Middle frontal gyrus (tissue), 1 donor: ENCODE results near the gene SOCS4.
"Not testable (repeated sequence)": the region's sequence is repeated elsewhere in the genome, so short reads cannot be mapped to it uniquely, and the experiment has no call there.

Experiments used
- DNase-seq: peaks from one replicate; pipeline ENCODE4 v3.0.0-alpha.2; 2015; ENCODE audit warnings: low spot score; ENCODE audit errors: extremely low spot score

The SOCS4 gene

DNA sequence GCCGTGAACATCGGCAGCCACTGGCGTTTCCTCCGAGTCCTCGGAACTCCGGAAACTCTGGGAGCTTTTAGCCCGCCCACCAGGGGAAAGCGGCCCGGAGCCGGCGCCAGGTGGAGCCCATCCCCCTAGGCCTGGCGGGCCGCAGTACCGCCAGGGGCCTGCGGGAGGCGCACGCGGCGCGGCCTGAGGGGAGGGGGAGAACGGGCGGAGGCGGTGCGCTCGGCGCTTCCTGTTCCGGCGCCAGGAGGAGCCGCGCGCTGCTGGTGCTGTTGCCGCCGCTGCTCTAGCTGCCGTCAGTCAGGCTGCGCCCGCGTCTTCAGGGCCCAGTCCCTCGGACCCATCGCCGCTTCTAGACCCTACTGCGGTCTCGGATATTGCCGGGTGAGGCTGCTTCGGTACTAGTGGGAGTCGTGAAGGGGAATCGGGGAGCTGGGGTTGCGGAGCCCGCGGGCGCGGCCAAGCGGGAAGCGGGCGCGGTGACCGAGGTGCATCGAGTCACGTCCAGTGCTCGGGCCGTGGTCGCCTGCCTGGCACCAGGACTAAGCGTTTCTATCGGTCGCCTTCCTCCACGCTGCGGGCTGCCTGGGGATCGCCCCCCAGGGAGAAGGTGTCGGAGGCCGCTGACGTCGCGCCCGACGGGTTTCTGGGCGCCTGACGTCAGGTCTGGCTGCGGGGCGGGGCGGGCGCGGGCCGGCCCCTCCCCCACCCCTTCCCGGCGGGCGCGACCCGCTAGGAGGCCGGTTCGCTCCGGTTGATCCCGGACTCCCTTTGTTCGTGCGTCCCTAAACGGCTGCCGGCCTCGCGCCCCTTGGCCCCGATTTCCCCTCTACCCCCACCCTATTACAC, 24.6 kb downstream of the SOCS4 start, which contains the start of gene MAPK1IP1L:
TSS of gene MAPK1IP1L (plus strand) at position 225 of the 846 bp plus-strand sequence. CDS start 10,037 bp downstream, outside the sequence.
- DNase-seq = peak; percentile 84

DNA sequence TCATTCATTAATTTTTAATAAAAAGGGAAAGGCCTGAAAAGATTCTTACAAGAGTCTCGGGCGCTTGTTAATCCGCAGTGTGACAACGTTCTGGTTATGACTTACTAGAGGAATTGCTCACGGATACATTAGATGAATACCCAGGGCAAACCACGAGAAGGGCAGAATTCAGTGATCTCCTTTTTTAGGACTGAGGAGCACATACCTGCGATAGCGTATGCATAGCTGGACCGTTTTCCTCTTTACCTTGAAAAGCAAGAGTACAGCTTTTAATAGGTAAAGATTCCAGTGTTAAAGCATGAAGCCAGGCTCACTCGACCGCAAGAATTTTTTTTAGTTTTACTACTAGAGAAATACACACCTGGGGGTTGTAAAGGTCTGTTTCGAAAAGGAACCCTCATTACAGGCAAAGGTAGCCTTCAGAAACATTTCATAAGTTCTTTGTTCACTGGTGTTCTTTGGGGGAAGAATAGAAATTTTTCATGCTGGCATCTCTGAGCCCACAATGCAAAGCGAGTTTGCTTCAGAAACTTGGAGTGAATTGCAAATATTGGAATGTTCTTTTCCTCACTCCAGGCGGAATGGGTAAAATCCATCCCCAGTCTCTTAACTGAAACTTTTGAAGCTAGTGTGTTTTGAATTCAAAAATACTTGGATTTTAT, 25.4 kb downstream of the SOCS4 start:
- DNase-seq = no peak

DNA sequence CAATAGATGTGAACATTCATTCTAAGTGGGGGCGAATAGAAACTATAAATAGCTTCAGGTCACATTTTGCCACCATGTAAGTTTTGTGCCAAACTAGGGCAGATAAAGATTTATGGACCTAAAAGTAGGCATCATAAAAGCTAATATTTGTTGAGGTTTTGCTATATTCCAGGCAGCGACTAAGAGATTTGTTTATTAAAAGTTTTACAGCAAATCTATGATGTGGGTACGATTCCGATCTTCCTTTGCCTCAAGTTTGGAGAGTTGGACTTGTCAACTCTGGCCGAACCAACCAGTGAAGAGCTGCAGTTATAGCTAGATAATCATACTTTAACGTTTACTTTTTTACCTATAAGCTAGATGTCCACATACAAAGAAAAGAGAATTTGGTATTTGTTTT, 26.0 kb downstream of the SOCS4 start:
- DNase-seq = no peak

DNA sequence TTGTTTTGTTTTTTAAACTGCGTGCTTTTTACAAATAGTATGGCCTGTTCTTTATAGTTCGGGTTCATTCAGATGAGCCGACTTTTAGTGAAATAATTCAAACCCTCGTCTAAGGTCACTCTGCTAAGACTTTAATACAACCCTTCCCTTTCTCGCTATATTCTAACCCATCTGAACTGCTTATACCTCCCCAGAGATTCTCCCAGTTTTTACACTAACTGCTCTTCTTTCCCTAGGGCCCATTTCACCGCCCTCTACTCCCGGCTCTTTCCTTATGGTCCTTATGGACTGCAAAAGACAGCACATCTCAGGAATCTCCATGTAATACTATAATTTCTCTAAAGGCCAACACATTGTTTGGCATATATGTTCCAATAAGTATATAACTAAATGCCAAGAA, 26.5 kb downstream of the SOCS4 start:
- no peak for DNase-seq

DNA sequence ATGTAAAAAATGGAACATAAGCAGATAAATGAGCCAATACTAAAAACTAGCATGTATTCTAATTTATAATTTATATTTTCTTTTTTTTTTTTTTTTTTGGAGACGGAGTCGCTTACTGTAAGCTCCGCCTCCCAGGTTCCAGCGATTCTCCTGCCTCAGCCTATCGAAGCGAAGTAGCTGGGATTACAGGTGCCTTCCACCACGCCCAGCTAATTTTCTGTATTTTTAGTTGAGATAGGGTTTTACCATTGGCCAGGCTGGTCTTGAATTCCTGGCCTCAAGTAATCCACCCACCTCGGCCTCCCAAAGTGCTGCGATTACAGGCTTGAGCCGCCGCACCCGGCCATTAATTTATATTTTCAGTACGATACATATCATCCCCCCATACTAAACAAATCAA, 27.1 kb downstream of the SOCS4 start:
- DNase-seq = no peak

DNA sequence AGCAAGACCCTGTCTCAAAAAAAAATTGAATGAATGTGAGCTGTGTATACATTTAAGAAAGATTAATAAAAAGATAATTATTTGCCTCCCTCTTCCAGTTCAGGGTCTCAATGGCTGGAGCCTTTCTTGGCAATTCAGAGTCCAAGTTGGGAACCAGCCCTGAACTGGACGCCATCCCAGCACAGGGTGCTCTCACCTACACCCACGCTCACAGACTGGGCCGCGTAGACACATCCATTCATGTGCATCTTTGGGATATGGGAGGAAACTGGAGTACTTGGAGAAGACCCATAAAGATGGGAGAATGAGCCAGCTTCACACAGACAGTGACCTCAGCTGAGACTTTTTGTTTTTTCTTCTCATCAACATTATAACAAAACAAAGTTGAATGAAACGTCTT, 30.9 kb downstream of the SOCS4 start:
- no peak for DNase-seq

DNA sequence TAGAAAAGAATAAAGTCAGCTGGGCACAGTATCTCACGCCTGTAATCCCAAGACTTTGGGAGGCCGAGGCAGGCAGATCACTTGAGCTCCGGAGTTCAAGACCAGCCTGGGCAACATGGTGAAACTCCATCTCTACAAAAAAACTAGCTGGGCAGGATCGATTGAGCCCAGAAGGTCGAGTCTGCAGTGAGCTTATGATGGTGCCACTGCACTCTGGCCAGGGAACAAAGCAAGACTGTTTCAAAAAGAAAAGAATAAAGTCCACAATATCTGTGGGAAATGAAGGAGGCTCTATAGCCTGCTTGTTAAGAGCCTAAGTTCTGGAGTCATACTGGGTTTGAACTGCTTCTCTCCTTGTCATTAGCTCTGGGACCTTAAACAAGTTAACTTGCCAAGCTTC, 32.3 kb downstream of the SOCS4 start:
- DNase-seq = no peak

DNA sequence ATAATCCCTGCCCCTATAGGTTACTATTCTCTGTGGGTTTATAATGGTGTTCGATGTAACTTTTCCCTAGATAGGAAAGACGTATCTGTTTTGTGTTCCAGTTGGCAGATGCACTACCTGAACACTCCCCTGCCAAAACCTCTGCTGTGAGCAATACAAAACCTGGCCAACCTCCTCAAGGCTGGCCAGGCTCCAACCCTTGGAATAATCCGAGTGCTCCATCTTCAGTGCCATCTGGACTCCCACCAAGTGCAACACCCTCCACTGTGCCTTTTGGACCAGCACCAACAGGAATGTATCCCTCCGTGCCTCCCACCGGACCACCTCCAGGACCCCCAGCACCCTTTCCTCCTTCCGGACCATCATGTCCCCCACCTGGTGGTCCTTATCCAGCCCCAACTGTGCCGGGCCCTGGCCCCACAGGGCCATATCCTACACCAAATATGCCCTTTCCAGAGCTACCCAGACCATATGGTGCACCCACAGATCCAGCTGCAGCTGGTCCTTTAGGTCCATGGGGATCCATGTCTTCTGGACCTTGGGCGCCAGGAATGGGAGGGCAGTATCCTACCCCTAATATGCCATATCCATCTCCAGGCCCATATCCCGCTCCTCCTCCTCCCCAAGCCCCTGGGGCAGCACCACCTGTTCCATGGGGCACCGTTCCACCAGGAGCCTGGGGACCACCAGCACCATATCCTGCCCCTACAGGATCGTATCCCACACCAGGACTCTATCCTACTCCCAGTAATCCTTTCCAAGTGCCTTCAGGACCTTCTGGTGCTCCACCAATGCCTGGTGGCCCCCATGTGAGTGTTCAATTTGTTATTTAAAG, 35.7 kb downstream of the SOCS4 start:
- DNase-seq = no peak

DNA sequence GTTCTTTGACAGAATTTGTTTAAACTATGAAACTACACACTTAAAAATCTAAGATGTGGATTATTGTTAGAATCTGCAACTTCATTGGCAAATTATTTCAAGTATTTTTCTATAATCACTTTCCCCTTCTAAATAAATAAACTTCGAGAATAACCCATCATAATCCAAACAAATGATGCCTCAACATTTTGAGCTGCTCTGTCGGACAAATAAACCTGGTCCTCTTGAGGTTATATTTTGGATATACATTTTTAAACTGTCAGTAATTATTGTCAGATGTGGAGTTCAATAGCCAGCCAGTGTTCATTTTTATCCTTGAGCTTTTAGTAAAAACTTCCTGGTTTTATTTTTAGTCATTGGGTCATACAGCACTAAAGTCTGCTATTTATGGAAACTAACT, 37.9 kb downstream of the SOCS4 start:
- not testable (repeated sequence) for DNase-seq

DNA sequence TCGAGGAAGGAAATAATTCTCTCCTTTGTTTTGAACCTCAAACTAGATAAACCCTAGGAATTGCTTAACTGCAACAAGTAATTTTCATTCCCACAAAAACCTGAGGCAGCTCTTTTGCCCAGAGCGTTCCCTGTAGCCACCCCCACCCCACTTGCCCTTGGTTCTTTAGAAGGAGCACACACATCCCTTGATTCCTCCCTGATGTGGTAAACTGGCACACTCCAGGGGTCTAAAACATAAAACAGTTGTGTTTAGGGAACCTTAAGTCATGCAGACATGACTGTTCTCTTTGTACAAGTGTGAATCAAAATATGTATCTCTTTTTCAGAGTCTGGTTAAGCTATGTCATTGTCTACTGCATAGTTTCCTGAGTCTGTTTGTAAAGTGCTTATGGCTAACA, 38.4 kb downstream of the SOCS4 start:
- no peak for DNase-seq

DNA sequence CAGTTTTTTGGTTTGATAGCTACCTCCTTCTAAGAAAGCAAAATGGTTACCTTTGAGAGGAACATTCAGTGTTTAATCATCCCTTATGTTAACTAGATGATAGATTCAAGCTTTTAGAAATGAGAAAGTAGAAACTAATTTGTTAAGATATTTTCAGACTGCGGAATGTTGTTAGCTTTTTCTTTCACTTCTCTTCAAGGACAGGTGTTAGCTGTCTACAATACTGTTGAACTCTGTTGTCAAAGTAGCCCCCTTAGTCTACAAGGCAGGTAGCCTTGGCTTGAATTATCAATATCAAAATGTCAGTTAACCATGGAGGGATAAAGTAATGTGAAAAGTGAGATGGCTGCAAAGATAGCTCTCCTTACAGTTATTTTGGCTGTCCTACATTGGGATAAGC, 39.2 kb downstream of the SOCS4 start:
- DNase-seq = no peak

DNA sequence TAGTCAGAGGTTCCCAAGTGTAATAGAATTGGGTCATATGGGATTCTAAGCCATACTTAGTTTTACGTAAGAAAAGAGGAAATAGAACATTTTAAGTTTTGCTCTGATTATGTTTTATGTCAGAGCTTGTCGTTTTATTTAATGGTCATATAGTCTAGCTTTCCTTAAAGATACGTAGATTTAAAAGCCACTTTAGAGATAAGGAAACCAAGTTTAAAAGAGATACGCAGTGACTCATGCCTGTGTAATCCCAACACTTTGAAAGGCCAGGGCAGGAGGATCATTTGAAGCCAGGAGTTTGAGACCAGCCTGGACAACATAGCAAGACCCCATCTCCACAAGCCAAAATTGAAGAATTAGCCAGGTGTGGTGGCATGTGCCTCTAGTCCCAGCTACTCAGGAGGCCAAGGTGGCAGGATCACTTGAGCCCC, 44.0 kb downstream of the SOCS4 start:
- DNase-seq = no peak

DNA sequence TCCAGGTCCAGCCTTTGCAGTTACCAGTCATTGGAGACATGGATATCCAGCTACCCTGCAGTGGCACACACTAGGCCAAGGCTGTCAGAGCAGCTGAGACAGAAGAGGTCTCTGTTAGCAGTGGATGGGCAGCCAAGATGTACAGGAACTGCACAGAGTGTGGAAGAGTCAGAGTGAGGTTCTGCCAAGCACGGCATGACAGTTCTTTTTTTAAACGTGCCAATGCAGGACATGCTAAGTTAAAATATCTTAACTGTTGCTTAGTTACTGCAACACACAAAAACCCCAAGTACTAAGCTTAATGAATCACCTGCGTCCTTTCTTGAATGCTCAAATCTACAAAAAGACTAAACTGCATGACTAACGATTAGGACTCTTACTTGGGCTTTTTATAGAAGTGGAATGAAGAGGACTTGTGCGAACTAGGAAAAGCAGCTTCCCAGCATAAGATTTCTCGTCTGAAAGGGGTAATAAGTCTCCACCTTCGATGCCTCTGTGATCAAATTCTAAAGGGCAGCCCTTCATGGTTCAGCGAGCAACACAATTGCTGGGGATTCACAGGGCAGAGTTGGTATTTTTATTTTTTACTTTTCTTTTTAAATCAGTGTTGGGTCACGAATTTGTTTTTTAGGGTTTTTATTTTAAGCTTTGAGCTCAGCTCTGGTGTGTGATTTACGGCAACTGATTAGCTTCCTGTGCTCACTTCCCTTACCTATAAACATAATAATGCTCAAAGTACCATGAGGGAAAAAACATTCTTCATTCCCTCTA, 45.0 kb downstream of the SOCS4 start:
- peak; percentile 37 for DNase-seq

DNA sequence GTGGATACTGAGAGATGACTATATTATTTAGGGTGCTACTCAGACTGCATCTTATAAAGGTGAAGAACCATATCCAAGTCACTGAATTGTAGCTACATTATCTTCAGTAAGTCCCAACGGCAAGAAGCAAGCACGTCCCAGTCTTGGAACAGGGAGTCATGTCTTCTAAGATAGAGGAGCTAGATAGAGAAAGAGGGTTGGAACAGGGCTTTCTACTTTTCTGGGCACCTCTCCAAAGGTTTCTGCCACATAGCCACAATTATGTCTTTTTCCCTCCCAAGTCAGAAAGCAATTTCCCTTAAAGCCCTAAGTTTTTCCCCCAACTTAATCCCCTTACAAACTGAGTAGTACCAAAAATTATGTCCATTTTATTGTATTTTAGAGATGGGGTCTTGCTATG, 46.8 kb downstream of the SOCS4 start:
- DNase-seq = no peak

DNA sequence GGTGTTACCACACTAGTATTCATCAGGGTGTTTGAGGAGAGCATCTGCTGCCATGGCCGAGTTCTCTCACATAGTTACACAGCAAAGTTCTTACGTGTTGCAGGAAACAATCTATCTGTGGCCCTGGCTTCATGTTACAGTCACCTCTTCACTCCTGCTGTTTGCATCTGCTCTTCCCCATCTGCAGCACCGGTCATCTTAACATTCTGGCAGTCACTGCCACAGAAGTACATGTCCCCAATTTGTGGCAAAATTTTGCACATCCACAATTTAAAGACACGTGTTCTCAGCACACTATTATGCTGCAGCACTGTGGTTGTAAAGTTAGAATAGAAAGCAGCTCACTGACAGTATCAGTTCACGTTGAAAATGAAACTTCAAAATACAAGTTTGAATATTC, 47.6 kb downstream of the SOCS4 start:
- DNase-seq = no peak

DNA sequence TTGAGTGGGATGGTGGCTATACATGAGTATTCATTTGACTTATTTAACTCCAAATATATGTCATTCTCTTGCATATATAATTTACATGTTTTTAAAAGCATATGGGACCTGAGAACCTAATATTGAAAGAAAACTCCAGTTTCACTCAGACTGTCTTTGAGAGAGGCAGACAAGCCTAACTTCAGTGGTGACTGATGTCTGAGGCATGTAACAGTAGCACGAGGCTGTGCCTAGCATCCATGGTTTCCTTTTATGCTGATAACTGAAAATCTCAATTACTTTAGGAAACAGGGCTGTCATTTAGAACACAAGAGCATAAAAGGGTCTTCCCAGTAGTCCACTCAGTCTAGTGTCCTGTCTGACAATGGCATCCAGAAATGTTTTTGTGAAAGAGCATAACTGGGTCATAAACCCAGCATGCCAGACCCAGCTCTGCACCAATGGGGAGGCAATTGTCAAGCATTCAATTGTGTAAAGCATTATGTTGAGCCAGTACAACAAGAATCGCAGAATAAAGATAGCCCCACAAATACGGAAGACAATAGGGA, 48.7 kb downstream of the SOCS4 start:
- DNase-seq = no peak

DNA sequence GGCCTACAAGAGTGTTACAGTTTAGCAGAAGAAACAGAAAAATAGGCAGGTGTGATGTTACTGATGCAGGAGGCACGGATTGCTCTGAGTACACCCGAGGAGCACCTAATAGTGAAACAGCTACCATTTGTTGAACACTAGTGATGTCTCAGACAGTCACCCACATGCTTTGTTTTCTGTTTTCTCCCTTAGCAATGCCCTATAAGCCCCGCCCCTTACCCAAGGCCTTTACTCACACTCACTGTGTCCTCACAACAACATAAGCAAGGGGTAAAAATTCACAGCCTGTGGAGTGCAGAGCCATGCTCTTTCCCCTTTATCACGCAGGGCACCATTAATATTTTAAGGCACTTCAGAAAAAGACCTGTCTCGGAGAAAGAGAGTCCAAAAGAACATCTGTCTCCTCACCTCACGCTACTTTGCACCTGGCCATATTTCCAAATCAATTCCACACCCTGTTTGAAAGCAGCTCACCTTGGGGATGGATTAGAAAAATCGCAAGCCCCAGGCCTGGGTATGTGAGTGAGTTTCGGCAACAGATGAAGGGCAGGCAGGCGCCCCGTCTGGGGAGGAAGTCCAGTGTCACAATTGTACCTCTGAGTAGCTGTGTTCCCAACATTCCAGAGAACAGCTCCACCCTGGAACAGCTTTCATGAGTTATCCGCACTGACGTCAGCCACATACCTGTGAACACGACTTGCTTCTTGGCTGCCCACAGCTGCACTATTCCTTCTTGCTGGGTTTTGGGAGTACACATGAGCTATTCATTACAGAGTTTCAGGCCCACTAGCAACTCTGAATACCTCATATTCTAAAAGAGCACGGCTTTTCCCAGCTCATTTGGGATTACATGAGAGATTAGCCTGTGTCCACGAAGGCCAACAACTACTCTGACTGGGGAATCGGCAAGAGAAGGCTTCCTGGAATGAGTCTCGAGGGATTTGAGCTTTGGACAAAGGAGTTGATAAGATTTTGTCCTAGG, 50.4 kb downstream of the SOCS4 start:
- no peak for DNase-seq

DNA sequence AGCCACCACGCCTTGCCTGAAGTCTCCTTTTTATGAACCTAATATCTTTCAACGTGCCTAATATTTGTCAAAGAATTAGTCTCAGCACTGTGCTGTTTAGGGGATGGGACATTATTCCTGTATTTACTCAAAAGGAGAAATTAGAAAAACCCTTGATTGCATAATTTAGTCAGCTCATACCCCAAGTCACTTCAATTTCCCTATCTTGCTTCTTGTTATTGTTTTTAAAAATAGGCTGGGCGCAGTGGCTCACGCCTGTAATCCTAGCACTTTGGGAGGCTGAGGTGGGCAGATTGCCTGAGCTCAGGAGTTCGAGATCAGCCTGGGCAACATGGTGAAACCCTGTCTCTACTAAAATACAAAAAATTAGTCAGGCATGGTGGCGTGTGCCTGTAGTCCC, 52.9 kb downstream of the SOCS4 start:
- not testable (repeated sequence) for DNase-seq

DNA sequence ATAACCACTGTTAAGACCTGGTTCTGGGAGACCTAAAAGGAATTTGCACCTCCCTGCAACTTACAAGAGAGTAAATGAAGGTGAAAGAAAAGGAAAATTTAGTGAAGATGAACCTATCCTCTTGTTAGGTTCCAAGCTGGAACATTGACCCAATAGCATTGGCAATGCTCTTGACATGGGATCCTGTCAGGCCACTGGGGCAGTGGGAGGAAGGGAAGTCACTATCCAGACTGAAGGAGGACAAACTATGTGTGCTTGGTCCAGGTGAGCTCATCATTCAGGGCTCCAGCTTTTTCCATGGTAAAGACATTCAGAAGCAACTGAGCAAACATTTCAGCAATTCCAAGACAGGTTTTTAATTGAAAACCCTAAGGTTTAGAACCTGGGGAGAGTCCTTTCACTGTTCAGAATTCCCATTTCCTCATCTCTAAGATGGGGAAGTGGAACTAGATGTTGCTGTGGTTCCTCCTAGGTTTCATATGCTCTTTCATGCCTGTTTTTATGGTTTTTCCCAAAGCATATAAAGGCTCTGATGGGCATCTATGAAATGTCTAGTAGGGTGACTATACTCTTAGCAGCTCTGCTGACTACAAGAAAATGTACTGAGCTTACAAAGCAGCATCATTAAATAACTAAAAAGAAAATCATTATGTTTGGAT, 57.5 kb downstream of the SOCS4 start:
- no peak for DNase-seq
